Stimulated activated CD8-positive, alpha-beta memory T cell treated with anti-CD3 and anti-CD28 coated beads, Interleukin-15, amount 100 ng/mL, for 4 hours (primary cell): ENCODE data around the gene BEGAIN.

ENCODE experiments used
- DNase-seq, 2 donors: peaks; one replicate each; pipeline ENCODE4 v3.0.0-alpha.2; 2020; ENCODE audit warnings: low read depth in 2 of 2

The BEGAIN gene

GRCh38 chr14:100567877-100568163 lies 19.4 kb downstream of the BEGAIN start:
- no peak for DNase-seq

GRCh38 chr14:100567009-100567876 lies 20.0 kb downstream of the BEGAIN start:
- no peak for DNase-seq

GRCh38 chr14:100566586-100566985 lies 20.6 kb downstream of the BEGAIN start:
- DNase-seq = no peak

- no peak for DNase-seq
Measured at GRCh38 chr14:100566119-100566518, 21.1 kb downstream of the BEGAIN start.

- no peak for DNase-seq
Measured at GRCh38 chr14:100565650-100566049, 21.6 kb downstream of the BEGAIN start.

GRCh38 chr14:100564512-100564911 lies 22.7 kb downstream of the BEGAIN start:
- DNase-seq = no peak

- no peak for DNase-seq
Measured at GRCh38 chr14:100562751-100563150, 24.5 kb downstream of the BEGAIN start.

GRCh38 chr14:100561005-100561404 lies 26.2 kb downstream of the BEGAIN start:
- no peak for DNase-seq

- no peak for DNase-seq
Measured at GRCh38 chr14:100560471-100560870, 26.7 kb downstream of the BEGAIN start.

GRCh38 chr14:100559455-100559854 lies 27.8 kb downstream of the BEGAIN start:
- DNase-seq = no peak

GRCh38 chr14:100558966-100559365 lies 28.3 kb downstream of the BEGAIN start:
- DNase-seq = no peak

- no peak for DNase-seq
Measured at GRCh38 chr14:100558226-100558625, 29.0 kb downstream of the BEGAIN start.

GRCh38 chr14:100557658-100558057 lies 29.6 kb downstream of the BEGAIN start:
- no peak for DNase-seq

- DNase-seq = no peak
Measured at GRCh38 chr14:100556936-100557505, 30.2 kb downstream of the BEGAIN start.

- no peak for DNase-seq
Measured at GRCh38 chr14:100556140-100556475, 31.1 kb downstream of the BEGAIN start.

GRCh38 chr14:100555436-100556139 lies 31.6 kb downstream of the BEGAIN start:
- DNase-seq = no peak

- no peak for DNase-seq
Measured at GRCh38 chr14:100554696-100555320, 32.4 kb downstream of the BEGAIN start.

- DNase-seq = no peak
Measured at GRCh38 chr14:100554082-100554677, 33.0 kb downstream of the BEGAIN start.

- DNase-seq = no peak
Measured at GRCh38 chr14:100553471-100553870, 33.7 kb downstream of the BEGAIN start.

GRCh38 chr14:100552524-100553125 lies 34.6 kb downstream of the BEGAIN start:
- DNase-seq = no peak

GRCh38 chr14:100551056-100551455 lies 36.2 kb downstream of the BEGAIN start:
- DNase-seq = no peak
